KMS-11 (cell line): ENCODE measurements around the gene IL17D.

ENCODE experiments used
- H2AFZ ChIP-seq: fragments of 200-600 bp; sonication (generic); 2 replicates; pipeline ENCODE4 v1.6.1; 2016; ENCODE audit warnings: antibody characterized with exemption, mixed run types, low read depth
- H3K27ac ChIP-seq: fragments of 200-600 bp; sonication (generic); 2 replicates; pipeline ENCODE4 v1.6.1; 2016; ENCODE audit warnings: mild to moderate bottlenecking, mixed run types
- H3K27me3 ChIP-seq: fragments of 200-600 bp; sonication (generic); 2 replicates; pipeline ENCODE4 v1.6.1; 2017; ENCODE audit warnings: mild to moderate bottlenecking, low read depth, mixed run types, moderate library complexity; ENCODE audit not compliant: insufficient read depth
- H3K36me3 ChIP-seq: fragments of 200-600 bp; sonication (generic); 2 replicates; pipeline ENCODE4 v1.6.1; 2017; ENCODE audit warnings: mild to moderate bottlenecking, mixed run types; ENCODE audit not compliant: insufficient read depth
- H3K4me1 ChIP-seq: fragments of 200-600 bp; sonication (generic); 2 replicates; pipeline ENCODE4 v1.6.1; 2016; ENCODE audit warnings: mild to moderate bottlenecking, low read depth, mixed run types; ENCODE audit not compliant: poor library complexity, severe bottlenecking
- H3K4me2 ChIP-seq: fragments of 200-600 bp; sonication (generic); 2 replicates; pipeline ENCODE4 v1.7.0; 2016; ENCODE audit warnings: mild to moderate bottlenecking, mixed run types
- H3K4me3 ChIP-seq: fragments of 200-600 bp; sonication (generic); IDR thresholded peaks from 2 replicates; pipeline ENCODE4 v1.6.1; 2017; ENCODE audit warnings: low read depth, low read length, mixed read lengths; ENCODE audit not compliant: insufficient read depth
- H3K79me2 ChIP-seq: fragments of 200-600 bp; sonication (generic); 2 replicates; pipeline ENCODE4 v1.6.1; 2016; ENCODE audit warnings: low read depth, mixed run types; ENCODE audit not compliant: insufficient read depth
- H3K9ac ChIP-seq: fragments of 200-600 bp; sonication (generic); 2 replicates; pipeline ENCODE4 v1.6.1; 2016; ENCODE audit warnings: mild to moderate bottlenecking, mixed run types
- H4K20me1 ChIP-seq: fragments of 200-600 bp; sonication (generic); 2 replicates; pipeline ENCODE4 v1.6.1; 2016; ENCODE audit warnings: mild to moderate bottlenecking, mixed run types; ENCODE audit not compliant: insufficient read depth
- CTCF ChIP-seq: fragments of 200-600 bp; sonication (generic); conservative IDR thresholded peaks from 2 replicates; pipeline ENCODE4 v1.6.1; 2017; ENCODE audit warnings: low read depth, mild to moderate bottlenecking, antibody characterized with exemption, low read length, moderate library complexity, mixed read lengths

The IL17D gene

GRCh38 chr13:20718958-20719566 lies 15.6 kb downstream of the IL17D start:
- H4K20me1 ChIP-seq = no peaks in the 10 kb centered on the region
- H3K4me1 ChIP-seq = no peaks in the 10 kb centered on the region
- H3K27me3 ChIP-seq = no peaks in the 10 kb centered on the region
- no peak overlapping the region for H3K27ac ChIP-seq
- H3K4me2 ChIP-seq = no peak overlapping the region
- no peak for TF ChIP-seq CTCF
- H3K4me3 ChIP-seq = no peak overlapping the region
- H2AFZ ChIP-seq = no peak overlapping the region
- H3K9ac ChIP-seq = no peak overlapping the region
- no peaks in the 10 kb centered on the region for H3K36me3 ChIP-seq
- H3K79me2 ChIP-seq = no peaks in the 10 kb centered on the region

- no peaks in the 10 kb centered on the region for H4K20me1 ChIP-seq
- H3K79me2 ChIP-seq = no peaks in the 10 kb centered on the region
- no peak for TF ChIP-seq CTCF
- no peak overlapping the region for H2AFZ ChIP-seq
- no peak overlapping the region for H3K4me3 ChIP-seq
- no peaks in the 10 kb centered on the region for H3K36me3 ChIP-seq
- H3K27me3 ChIP-seq = no peaks in the 10 kb centered on the region
- H3K9ac ChIP-seq = no peak overlapping the region
- no peaks in the 10 kb centered on the region for H3K4me1 ChIP-seq
- no peak overlapping the region for H3K27ac ChIP-seq
- no peak overlapping the region for H3K4me2 ChIP-seq
These were observed 16.3 kb downstream of the IL17D start for GRCh38 chr13:20719783-20720182.

GRCh38 chr13:20720499-20720898 lies 17.0 kb downstream of the IL17D start:
- no peak for TF ChIP-seq CTCF
- H3K4me2 ChIP-seq = no peak overlapping the region
- H3K79me2 ChIP-seq = no peaks in the 10 kb centered on the region
- H3K4me3 ChIP-seq = no peak overlapping the region
- H2AFZ ChIP-seq = no peak overlapping the region
- H4K20me1 ChIP-seq = no peaks in the 10 kb centered on the region
- H3K36me3 ChIP-seq = no peaks in the 10 kb centered on the region
- H3K27me3 ChIP-seq = no peaks in the 10 kb centered on the region
- no peak overlapping the region for H3K9ac ChIP-seq
- no peak overlapping the region for H3K27ac ChIP-seq
- H3K4me1 ChIP-seq = no peaks in the 10 kb centered on the region

GRCh38 chr13:20721058-20721453 lies 17.6 kb downstream of the IL17D start:
- no peak overlapping the region for H2AFZ ChIP-seq
- H3K36me3 ChIP-seq = no peaks in the 10 kb centered on the region
- no peak overlapping the region for H3K4me2 ChIP-seq
- no peak overlapping the region for H3K27ac ChIP-seq
- no peaks in the 10 kb centered on the region for H3K4me1 ChIP-seq
- H3K9ac ChIP-seq = no peak overlapping the region
- H3K4me3 ChIP-seq = no peak overlapping the region
- H4K20me1 ChIP-seq = no peaks in the 10 kb centered on the region
- no peak for TF ChIP-seq CTCF
- no peaks in the 10 kb centered on the region for H3K79me2 ChIP-seq
- H3K27me3 ChIP-seq = no peaks in the 10 kb centered on the region
